WTC11 (cell line): Measurements from ENCODE around the gene H19.

Source experiments
- CTCF ChIP-seq: fragments of 200-600 bp; IDR thresholded peaks from 2 replicates; pipeline ENCODE4 v1.8.0; 2022; ENCODE audit warnings: antibody characterized with exemption
- STAT6 ChIP-seq: sonication (generic); formaldehyde crosslinking; conservative IDR thresholded peaks from 2 replicates; pipeline ENCODE4 v1.8.1; 2023; ENCODE audit warnings: mild to moderate bottlenecking, low read depth, missing genetic modification reagents, moderate library complexity
- USF2 ChIP-seq: sonication (generic); formaldehyde crosslinking; IDR thresholded peaks from 2 replicates; pipeline ENCODE4 v1.8.1; 2023; ENCODE audit warnings: mild to moderate bottlenecking, missing genetic modification reagents, moderate library complexity
- ZNF281 ChIP-seq: sonication (generic); formaldehyde crosslinking; IDR thresholded peaks from 2 replicates; pipeline ENCODE4 v1.8.0; 2023; ENCODE audit warnings: mild to moderate bottlenecking, missing genetic modification reagents

DNA sequence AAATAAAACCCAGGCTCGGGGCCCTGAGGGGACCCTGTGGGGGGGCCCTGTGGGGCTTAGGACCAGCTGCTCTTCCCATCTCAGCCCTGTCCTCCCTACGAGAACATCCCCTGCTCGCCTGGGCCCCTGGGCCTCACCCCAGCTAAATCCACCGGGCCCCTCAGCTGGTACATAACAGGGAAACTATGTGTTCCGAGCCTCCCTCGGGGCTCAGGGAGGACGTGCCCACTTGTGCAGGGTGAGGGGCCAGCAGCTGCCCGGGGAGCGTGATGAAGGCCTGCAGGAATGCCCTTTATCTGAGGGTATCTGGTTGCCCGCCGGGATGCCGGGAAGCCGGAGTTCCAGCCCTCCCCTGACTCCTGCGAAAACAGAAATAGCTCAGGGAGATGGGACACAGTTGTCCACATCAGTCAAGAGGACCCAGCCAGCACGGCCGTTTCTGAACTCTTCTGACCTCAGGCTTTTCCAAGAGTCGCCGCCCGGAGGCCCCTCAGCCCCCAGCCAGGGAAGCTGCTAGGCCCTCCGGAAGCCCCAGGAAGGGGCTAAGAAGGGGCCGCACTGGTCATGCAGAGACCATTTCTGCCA lies 29.9 kb downstream of the H19 start:
- TF ChIP-seq ZNF281 (CRISPR knock-in tag), result no peak
- TF ChIP-seq USF2, result no peak
- TF ChIP-seq CTCF, result no peak
- TF ChIP-seq STAT6 (CRISPR knock-in tag), result no peak
